Suprapubic skin (tissue), 4 donors: Measurements from ENCODE around the gene CHIC2. TPM values are rescaled to one million over a fixed set of nuclear protein-coding genes. Genes with fewer than 3 reads are reported as not detected.

Experiments
- DNase-seq, 2 donors: peaks; one replicate each; pipeline ENCODE4 v3.0.0-alpha.2; 2019; ENCODE audit warnings: low spot score in 2 of 2
- H3K27ac ChIP-seq: fragments of 200-600 bp; sonication (generic); one replicate; pipeline ENCODE4 v1.5.1; 2019
- H3K27me3 ChIP-seq: fragments of 200-600 bp; sonication (generic); one replicate; pipeline ENCODE4 v1.5.1; 2019
- H3K36me3 ChIP-seq: fragments of 200-600 bp; sonication (generic); one replicate; pipeline ENCODE4 v1.5.1; 2019
- H3K4me1 ChIP-seq: fragments of 200-600 bp; sonication (generic); one replicate; pipeline ENCODE4 v1.5.1; 2019
- H3K4me3 ChIP-seq: fragments of 200-600 bp; sonication (generic); one replicate; pipeline ENCODE4 v1.5.1; 2019; ENCODE audit warnings: mild to moderate bottlenecking
- H3K9me3 ChIP-seq: fragments of 200-600 bp; sonication (generic); one replicate; pipeline ENCODE4 v1.5.1; 2019
- CTCF ChIP-seq, 2 donors: fragments of 200-600 bp in 1 of 2; fragments of 450-650 bp in 1 of 2; sonication (generic) in 1 of 2; IDR thresholded peaks; one replicate each; pipeline ENCODE4 v1.5.1; 2016 to 2019; ENCODE audit warnings: antibody characterized with exemption in 2 of 2, mild to moderate bottlenecking in 1 of 2, moderate library complexity in 1 of 2
- EP300 ChIP-seq: sonication (generic); formaldehyde crosslinking; IDR thresholded peaks from one replicate; pipeline ENCODE4 v1.6.1; 2017; ENCODE audit warnings: antibody characterized with exemption
- POLR2A ChIP-seq, 2 donors: fragments of 450-650 bp; IDR thresholded peaks; one replicate each; pipeline ENCODE4 v1.6.1; 2017; ENCODE audit warnings: antibody characterized with exemption in 2 of 2, mild to moderate bottlenecking in 2 of 2, moderate library complexity in 2 of 2
- POLR2AphosphoS5 ChIP-seq, 3 donors: sonication (generic); formaldehyde crosslinking; IDR thresholded peaks; one replicate each; pipeline ENCODE4 v1.6.1; 2017; ENCODE audit warnings: antibody characterized with exemption in 3 of 3
- WGBS: methylation state at CpG from one replicate; pipeline ENCODE4 v1.1.5; 2018; 5-methylcytosine and 5-hydroxymethylcytosine counted together
- total RNA-seq, 4 donors: library from RNA; depleted of rRNA; stranded (reverse); fragments of >200 nt; gene quantifications; one replicate each; pipeline ENCODE4 v1.1.0, GENCODE V29; 2016

CHIC2 gene
- total RNA-seq, 4 donors from 2014 or later, result 33.3 to 60.3 (median 41.1) TPM

DNA sequence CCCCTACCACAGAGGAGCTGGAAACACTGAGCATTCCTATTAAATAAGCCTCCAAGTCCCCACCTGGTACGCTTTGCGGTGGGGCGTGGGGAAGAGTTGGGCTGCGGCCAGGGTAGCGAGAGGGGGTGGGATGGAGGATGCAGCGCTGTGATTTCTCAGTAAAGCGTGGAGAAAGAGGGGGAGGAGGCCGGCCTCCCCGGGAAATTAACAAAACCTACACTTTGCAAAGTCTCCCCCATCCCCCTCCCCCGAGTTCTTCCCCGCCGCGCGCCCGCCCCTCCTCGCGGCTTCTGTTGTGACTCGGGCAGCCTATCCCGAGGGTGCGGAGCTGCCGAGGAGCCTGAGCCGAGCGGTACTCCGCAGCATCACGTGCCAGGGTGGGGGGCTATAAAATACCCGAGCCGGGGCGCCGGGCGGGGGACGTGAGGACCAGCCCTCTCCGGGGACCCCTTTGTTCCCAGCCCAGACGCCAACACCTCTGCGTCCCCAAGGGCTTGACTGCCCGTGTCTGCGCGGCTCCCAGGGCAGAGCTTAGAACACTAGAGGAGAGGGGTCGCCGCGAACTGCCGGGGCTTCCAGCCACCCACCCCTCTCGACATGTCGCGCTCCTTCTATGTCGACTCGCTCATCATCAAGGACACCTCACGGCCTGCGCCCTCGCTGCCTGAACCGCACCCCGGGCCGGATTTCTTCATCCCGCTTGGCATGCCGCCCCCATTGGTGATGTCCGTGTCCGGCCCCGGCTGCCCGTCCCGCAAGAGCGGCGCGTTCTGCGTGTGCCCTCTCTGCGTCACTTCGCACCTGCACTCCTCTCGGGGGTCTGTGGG, 35.6 kb upstream of the CHIC2 start, which contains the start of gene GSX2:
TSS of gene GSX2 (plus strand) at position 416 of the 827 bp plus-strand sequence. CDS start at position 598, 182 bp downstream.
- peaks cover 100% of the 10 kb centered on the region for H3K27me3 ChIP-seq
- 1% methylated on average over 14 of the region's 66 CpGs for WGBS
- DNase-seq, result peak in 1 of 2 donors; percentile 81
- peaks cover 37% of the 10 kb centered on the region for H3K4me1 ChIP-seq
- no peaks in the 10 kb centered on the region for H3K36me3 ChIP-seq
- TF ChIP-seq POLR2AphosphoS5 (IDR thresholded peaks at IDR 0.05) (no peak), CTCF (IDR thresholded peaks at IDR 0.05) (no peak), POLR2A (IDR thresholded peaks at IDR 0.05) (no peak), EP300 (no peak)
- no peaks in the 10 kb centered on the region for H3K9me3 ChIP-seq
- peak within 1 kb of the TSS; percentile 41 for H3K4me3 ChIP-seq
- no peak within 1 kb of the TSS for H3K27ac ChIP-seq

- no peaks in the 10 kb centered on the region for H3K36me3 ChIP-seq
- DNase-seq, result no peak
- 13% methylated on average over 17 of the region's 17 CpGs for WGBS
- no peak overlapping the region for H3K27ac ChIP-seq
- TF ChIP-seq EP300 (no peak), POLR2A (IDR thresholded peaks at IDR 0.05) (no peak), CTCF (IDR thresholded peaks at IDR 0.05) (no peak), POLR2AphosphoS5 (IDR thresholded peaks at IDR 0.05) (no peak)
- peak overlapping the region; percentile 41 for H3K4me3 ChIP-seq
- H3K9me3 ChIP-seq, result no peaks in the 10 kb centered on the region
- H3K27me3 ChIP-seq, result peaks cover 100% of the 10 kb centered on the region
- peaks cover 37% of the 10 kb centered on the region for H3K4me1 ChIP-seq
These were observed 34.9 kb upstream of the CHIC2 start for GRCh38 chr4:54099287-54099747.

DNA sequence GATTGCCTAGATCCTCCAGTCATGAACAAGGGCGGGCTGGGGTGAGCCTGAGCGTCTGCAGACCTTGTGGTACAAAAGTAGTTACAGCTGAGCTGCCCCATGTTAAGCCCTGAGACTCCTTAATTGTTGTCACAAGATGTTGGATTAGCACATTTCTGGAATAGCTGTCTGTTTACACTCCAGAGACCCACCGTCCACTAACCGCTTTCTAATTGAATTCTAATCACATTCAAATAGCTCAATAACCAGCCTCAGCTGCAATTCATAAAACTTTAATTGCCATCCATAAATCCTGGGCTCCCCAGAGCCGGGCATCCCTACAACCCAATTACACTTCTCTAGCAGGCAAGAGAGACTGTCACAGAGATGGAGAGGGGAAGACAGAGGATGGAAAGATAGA, 34.0 kb upstream of the CHIC2 start:
- Histone ChIP-seq H3K27me3 (peaks cover 100% of the 10 kb centered on the region), H3K4me1 (peaks cover 29% of the 10 kb centered on the region), H3K36me3 (no peaks in the 10 kb centered on the region), H3K4me3 (no peak overlapping the region), H3K27ac (no peak overlapping the region), H3K9me3 (no peaks in the 10 kb centered on the region)
- TF ChIP-seq POLR2AphosphoS5 (IDR thresholded peaks at IDR 0.05) (no peak), EP300 (no peak), CTCF (IDR thresholded peaks at IDR 0.05) (no peak), POLR2A (IDR thresholded peaks at IDR 0.05) (no peak)
- DNase-seq, result no peak
- 23% methylated on average over 3 of the region's 5 CpGs for WGBS

DNA sequence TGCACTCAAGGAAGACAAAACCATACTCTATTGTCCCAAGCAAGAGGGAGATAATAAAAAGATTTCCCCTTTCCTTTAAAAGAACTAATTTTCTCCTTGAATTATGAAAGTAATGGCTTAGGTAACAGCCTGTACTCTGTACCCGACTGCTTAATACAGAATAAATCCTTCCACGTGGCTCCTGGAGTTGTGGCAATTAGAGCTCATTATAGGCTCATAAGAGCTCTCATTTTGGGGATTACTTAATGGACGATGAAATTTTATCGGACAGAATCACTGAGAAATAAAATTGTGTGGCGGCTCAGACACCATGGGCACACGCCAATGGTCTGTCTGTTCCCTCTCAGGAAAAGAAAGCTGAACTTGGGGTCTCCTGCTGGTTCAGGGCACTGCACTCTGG, 32.7 kb upstream of the CHIC2 start:
- no peaks in the 10 kb centered on the region for H3K9me3 ChIP-seq
- 56% methylated on average over 6 of the region's 6 CpGs for WGBS
- no peak overlapping the region for H3K4me3 ChIP-seq
- DNase-seq, result no peak
- no peak overlapping the region for H3K27ac ChIP-seq
- peaks cover 34% of the 10 kb centered on the region for H3K4me1 ChIP-seq
- no peaks in the 10 kb centered on the region for H3K36me3 ChIP-seq
- TF ChIP-seq EP300, result no peak
- TF ChIP-seq POLR2A (IDR thresholded peaks at IDR 0.05), result no peak
- TF ChIP-seq CTCF (IDR thresholded peaks at IDR 0.05), result no peak
- TF ChIP-seq POLR2AphosphoS5 (IDR thresholded peaks at IDR 0.05), result no peak
- peaks cover 100% of the 10 kb centered on the region for H3K27me3 ChIP-seq

DNA sequence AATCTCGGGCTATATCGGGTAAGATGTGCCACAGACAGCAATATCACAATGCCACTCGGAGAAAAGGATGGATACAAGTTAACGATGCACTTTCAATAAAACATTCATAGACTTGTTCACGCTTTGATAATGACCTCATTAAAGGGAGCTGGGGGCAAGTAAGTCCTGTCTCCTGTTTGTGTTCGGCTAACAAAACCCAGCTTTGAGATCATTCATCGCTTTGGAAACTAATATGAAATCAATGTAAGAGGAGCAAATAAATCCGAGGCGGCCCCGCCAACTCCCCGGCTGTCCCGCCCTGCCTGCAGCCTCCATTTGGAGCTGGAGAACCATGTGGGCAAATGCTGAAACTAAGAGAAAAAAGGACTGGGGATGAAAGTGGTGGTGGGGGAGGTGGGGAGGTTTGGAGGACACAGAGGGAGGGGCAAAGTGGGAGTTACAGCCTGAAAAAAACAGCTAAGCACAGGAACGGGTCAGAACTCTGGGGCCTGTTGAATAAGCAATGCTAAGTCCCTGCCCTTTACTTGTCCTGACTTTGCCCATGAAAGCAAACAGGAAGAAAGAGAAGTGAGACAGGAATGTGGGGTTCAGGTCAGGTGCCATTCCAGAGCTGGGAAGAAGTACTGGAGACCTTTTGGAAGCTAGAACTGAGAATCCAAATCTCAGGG, 32.0 kb upstream of the CHIC2 start:
- H3K27ac ChIP-seq, result no peak overlapping the region
- DNase-seq, result no peak
- H3K36me3 ChIP-seq, result no peaks in the 10 kb centered on the region
- no peak overlapping the region for H3K4me3 ChIP-seq
- WGBS, result 51% methylated on average over 13 of the region's 13 CpGs
- TF ChIP-seq POLR2A (IDR thresholded peaks at IDR 0.05) (no peak), POLR2AphosphoS5 (IDR thresholded peaks at IDR 0.05) (no peak)
- H3K4me1 ChIP-seq, result peaks cover 40% of the 10 kb centered on the region
- no peaks in the 10 kb centered on the region for H3K9me3 ChIP-seq
- H3K27me3 ChIP-seq, result peaks cover 94% of the 10 kb centered on the region
